IPS DF 4.7 (cell line): ENCODE results near the gene SOCS1.

ENCODE experiments used
- DNase-seq: peaks from one replicate; pipeline ENCODE4 v3.0.0-alpha.2; 2013; ENCODE audit warnings: low spot score; ENCODE audit errors: extremely low read depth

The SOCS1 gene

DNA sequence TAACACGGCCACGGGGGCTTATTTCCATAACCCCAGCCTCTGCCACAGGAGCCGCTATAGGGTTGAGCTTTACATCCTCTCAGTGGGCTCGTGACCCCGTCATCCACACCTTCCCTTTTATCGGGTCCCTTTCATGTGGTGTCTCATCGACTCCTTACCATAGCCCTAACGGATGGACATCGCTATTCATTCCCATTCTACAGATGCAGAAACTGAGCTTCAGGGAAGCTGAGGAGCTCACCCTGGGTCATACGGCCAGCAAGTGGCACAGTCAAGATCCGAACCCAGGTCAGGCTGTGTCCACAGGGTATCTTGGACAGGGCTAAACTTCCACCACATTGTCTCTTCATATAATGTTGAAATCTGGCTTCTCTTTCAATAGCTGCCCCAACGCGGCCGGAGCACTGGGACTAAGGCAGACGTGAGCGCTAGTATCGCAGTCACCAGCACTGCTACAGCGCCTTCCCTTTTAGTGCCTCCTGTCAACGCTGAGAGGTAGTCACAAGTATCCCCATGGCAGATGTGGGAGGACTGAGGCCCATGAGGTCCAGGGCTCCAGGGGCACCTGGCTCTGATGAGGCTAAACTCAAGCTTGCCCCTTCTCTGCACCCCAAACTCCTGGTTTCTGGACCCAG lies 50.8 kb downstream of the SOCS1 start:
- no peak for DNase-seq

DNA sequence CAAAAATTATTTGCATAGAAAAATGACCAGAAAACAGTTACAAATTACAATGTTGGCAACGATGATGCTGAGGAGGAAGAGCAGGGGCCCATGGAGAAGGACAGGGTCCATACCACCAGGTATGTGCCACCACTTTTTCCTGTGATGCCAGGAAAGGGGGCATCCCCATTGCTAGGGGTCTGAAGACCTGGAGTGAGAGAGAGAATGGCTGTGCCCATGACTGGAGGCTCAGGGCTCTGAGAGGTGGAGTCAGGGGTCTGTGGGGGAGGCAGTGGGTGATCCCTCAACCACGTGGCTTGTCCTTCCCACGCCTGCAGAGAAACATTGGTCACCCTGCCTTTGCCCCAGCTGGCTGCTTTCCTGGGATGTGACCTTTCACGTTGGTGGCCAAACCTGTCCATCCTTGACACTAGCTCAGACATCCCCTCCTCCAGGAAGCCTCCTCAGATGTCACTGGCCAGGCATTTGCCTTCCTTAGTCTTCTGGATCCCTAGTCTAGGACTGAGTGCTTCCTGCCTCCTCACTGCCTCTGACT lies 51.4 kb downstream of the SOCS1 start:
- DNase-seq = no peak
